GM13977 (cell line): ENCODE measurements around the gene MRPS14.

ENCODE experiments used
- DNase-seq: peaks from one replicate; pipeline ENCODE4 v3.0.0; 2012; ENCODE audit warnings: low spot score
- CTCF ChIP-seq: IDR thresholded peaks from 2 replicates; pipeline ENCODE4 v1.5.1; 2012; ENCODE audit warnings: mild to moderate bottlenecking, control low read depth; ENCODE audit not compliant: insufficient read depth; ENCODE audit errors: extremely low read depth, missing control alignments
- in situ Hi-C: fragments of 300-500 bp; cut with MboI; formaldehyde crosslinking; loops from one replicate; pipeline ENCODE4 v1.12.0; 2022; ENCODE audit warnings: low sequenced_read_pairs, low pct_unique_long_range_greater_than_20kb, mixed read lengths, inconsistent platforms; ENCODE audit not compliant: unreplicated experiment

Gene MRPS14

GRCh38 chr1:175043824-175044223 lies 20.6 kb upstream of the MRPS14 start:
- in situ Hi-C loops: loop anchor here (10.0 to 25.0 kb wide), 2 partner anchors 81 to 293 kb away; no protein-coding TSS in a partner anchor
- no peak for TF ChIP-seq CTCF
- no peak for DNase-seq

GRCh38 chr1:175042650-175043049 lies 19.4 kb upstream of the MRPS14 start:
- DNase-seq: no peak
- TF ChIP-seq CTCF: no peak
- in situ Hi-C loops: loop anchor here (10.0 to 25.0 kb wide), 2 partner anchors 82 to 295 kb away; no protein-coding TSS in a partner anchor

DNA sequence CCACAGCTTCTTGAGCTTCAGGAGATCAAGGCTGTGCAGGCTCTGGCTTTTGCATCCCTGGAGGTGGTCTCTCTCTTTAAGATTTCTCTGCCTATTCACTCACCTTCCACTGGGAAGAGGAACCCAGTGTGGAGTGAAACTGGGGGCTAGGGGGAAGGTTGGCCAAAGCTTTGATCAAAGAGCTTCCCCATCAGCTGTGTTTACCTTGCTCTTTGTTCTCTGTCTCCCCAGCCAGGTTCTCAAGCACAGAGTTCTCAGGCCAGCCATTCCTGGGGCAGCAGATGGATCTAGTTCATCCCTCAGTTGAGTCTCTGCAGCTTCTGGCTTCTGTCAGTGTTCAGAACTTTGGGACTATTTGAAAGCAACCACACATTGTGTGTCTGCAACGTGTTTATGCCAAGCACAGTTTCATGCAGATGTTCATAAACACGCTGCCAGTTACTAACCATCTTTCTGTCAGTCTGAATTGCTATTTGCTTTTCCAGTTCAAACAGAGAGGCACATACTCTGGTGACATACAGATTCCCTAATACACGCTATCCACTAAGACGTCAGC lies 17.2 kb upstream of the MRPS14 start:
- in situ Hi-C loops: loop anchor here (10.0 to 25.0 kb wide), 2 partner anchors 84 to 297 kb away; no protein-coding TSS in a partner anchor
- no peak for TF ChIP-seq CTCF
- no peak for DNase-seq

DNA sequence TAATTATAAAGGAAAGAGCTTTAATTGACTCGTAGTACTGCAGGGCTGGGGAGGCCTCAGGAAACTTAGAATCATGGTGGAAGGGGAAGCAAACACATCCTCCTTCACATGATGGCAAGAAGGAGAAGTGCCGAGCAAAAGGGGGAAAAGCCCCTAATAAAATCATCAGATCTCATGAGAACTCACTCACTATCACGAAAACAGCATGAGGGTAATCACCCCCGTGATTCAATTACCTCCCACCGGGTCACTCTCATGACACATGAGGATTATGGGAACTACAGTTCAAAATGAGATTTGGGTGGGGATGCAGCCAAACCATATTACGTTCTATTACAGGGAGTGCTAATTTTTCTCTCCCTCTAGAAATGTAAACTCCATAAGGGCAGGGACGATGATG lies 14.2 kb upstream of the MRPS14 start:
- TF ChIP-seq CTCF: no peak
- no peak for DNase-seq
- in situ Hi-C loops: loop anchor here (25.0 kb wide), 1 partner anchor 300 kb away; no protein-coding TSS in a partner anchor

- in situ Hi-C loops: loop anchor here (25.0 kb wide), 1 partner anchor 301 kb away; no protein-coding TSS in a partner anchor
- no peak for TF ChIP-seq CTCF
- no peak for DNase-seq
Observed at GRCh38 chr1:175036476-175036875, 13.3 kb upstream of the MRPS14 start.

DNA sequence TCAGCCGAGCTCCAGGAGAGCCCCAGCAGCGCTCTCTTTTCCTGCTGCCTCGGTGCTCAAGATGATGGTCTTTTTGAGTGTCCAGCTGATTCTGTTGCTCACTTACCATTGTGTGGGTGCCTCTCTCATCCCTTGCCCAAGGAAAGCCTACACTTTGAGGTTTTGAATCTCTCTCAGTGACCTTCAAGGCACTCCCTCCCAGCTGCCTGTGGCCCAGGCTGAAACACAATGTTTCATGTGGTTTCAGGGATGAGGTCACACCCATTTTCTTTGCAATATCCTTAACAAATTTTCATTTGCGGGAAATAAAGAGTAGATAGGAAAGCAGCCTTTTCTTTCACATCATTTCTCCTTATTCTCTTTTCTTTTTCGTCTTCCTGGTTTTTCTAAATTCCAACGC lies 12.6 kb upstream of the MRPS14 start:
- DNase-seq: no peak
- in situ Hi-C loops: loop anchor here (25.0 kb wide), 1 partner anchor 301 kb away; no protein-coding TSS in a partner anchor
- no peak for TF ChIP-seq CTCF
